Right hindlimb (tissue), 1 donor: ENCODE data around the gene HSD17B2.
"Not testable (repeated sequence)": the region's sequence is repeated elsewhere in the genome, so short reads cannot be mapped to it uniquely, and the experiment has no call there.

Experiments
- DNase-seq: peaks from one replicate; pipeline ENCODE4 v3.0.0-alpha.2; 2018

Gene HSD17B2, protein sequence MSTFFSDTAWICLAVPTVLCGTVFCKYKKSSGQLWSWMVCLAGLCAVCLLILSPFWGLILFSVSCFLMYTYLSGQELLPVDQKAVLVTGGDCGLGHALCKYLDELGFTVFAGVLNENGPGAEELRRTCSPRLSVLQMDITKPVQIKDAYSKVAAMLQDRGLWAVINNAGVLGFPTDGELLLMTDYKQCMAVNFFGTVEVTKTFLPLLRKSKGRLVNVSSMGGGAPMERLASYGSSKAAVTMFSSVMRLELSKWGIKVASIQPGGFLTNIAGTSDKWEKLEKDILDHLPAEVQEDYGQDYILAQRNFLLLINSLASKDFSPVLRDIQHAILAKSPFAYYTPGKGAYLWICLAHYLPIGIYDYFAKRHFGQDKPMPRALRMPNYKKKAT

DNA sequence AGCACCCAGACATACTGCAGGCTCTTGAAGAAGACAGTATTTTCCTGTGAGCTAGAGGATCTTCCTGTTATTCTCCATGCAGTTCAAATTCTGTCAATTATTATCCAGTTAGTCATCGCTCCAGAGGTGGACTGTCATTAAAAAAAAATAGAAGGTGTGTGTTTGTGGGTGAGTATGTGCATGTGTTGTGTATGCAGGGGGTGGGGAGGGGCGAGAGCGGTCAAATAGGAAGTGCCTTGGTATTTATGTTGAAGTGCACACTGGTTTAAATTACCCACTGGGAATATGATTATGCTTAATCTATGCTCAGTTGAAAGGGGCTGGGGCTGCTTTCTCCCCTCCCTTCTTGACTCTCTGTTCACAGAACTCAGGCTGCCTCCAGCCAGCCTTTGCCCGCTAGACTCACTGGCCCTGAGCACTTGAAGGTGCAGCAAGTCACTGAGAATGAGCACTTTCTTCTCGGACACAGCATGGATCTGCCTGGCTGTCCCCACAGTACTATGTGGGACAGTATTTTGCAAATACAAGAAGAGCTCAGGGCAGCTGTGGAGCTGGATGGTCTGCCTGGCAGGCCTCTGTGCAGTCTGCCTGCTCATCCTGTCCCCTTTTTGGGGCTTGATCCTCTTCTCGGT is at the start of gene HSD17B2:
TSS of gene HSD17B2 (plus strand) at position 273 of the 632 bp plus-strand sequence. CDS start at position 445, 172 bp downstream.
- no peak for DNase-seq

DNA sequence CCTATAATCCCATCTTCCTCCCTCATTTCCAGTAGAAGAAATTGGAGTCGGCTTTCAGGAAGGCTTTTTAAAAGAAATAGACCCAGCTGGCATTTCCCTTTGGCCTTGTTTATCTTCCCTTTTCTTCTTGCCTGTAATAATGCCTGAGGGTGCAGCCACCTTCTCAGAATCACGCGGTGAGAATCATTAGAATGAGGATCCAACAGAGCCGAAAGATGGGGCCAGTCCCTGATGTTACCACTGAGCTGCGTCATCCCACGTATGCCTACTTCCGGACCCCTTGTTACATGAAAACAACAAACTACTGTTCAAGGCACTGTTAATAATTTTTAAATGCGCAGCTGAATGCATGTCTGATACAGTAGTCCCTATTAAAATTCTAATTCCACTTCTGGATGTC is 47.9 kb upstream of the HSD17B2 start:
- DNase-seq: no peak

DNA sequence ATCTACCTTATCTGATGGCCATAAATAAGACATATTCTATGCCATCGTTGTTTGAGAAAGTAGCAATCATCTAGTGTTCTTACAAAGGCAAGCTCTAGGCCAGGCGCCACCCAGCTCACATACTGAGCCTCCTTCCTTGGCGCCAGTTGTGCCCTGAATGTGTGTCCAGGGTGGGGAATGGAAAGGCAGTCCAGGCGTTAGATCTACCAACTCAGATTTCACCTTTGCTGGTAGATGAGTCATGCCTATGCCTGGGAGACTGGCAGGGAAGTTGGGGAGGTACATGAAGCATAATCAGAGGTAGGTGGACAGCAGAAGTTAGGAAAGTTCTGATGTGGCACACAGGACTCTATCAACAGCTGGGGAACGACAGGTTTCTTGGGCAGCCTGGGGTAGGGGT is 47.3 kb upstream of the HSD17B2 start:
- no peak for DNase-seq

DNA sequence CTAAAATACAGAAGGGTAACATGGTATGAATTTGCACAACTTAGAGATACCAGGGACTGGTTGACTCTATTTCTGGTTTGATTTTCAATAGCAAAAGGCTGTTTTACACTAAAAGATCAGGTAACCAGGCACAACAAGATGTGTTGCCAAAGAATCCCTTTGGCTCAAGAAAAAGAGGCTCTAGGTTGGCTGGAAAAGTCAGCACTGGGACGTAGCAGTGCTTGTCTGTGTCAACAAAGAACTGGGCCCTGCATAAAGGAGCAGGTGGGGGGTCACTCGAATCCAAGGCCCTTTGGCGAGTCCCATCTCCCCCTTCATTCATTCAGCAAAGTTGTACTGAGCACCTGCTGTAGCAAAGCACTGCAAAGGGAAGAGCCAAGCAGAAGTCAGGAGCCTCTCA is 42.2 kb upstream of the HSD17B2 start:
- no peak for DNase-seq

DNA sequence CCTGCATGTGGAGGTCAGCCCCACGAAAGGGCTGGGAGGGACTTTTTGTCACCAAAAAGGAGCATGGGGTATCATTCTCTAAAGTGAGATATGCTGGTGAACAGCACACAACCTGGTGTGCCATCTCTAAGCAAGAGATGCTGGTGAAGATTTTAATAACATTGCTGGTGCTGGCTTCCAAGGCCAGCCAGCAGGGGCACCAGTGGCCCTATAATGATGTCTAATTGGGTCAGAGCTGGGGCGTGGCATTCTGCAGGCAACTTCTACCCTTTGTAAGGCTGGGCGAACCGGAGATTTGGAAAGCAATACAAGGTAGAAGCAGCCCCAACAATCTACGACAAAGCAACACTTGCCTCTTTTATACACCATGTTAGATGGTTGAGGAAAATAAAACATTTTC is 40.6 kb upstream of the HSD17B2 start:
- no peak for DNase-seq

DNA sequence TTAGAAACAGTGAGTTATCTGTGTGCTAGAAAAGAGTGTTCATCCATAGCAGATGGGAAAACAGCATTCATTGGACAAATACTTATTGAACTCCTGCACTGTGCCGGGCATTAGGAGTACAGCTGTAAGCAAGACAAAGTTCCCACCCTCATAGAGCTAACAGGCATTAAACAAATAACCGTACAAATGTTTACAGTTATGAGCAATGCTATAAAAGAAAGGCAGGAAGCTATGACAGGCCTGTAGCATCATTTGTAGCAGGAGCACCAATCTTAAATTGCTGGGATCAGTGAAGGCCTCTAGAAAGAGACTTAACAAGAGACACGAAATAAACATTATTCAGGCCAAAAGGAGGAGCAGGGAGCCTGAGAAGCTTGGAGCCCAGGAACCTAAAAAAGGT is 39.4 kb upstream of the HSD17B2 start:
- no peak for DNase-seq

DNA sequence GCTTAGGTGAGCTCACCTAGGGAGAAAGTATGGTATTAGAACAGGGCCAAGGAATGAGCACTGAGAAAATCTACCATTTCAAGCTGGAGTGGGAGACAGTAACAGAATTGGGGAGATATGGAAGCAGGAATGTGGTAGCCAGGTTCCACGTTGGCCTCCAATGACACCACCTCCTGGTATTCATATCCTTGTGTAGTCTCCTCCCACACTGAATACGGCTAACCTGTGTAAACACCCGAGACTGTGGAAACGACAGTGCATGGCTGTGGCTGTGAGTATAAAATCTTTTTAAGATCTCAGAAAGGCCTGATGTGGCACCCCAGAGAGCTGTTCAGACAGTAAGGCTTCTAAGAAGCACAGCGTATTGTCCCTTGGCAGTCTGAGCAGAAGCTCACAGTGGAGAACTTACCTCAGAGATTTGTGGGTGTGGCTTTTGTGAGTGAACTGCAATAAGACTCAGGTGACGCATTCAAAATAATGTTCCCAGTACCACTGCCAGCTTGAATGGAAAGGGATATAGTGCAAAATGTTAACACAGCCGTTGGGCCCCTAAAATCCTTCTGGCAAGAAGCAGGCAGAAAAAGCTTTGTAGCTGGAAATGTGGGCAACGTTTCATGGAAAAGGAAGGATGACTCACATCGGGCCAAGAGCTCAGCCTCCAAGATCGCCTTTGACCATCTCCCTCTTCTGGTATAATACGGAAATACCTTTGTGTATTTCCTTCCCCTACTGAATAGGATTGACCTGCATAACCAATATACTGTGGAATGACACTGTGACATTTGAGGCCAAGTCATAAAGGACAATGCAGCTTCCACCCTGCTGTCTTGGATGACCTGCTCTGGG is 38.2 kb upstream of the HSD17B2 start:
- DNase-seq: peak; percentile 48

DNA sequence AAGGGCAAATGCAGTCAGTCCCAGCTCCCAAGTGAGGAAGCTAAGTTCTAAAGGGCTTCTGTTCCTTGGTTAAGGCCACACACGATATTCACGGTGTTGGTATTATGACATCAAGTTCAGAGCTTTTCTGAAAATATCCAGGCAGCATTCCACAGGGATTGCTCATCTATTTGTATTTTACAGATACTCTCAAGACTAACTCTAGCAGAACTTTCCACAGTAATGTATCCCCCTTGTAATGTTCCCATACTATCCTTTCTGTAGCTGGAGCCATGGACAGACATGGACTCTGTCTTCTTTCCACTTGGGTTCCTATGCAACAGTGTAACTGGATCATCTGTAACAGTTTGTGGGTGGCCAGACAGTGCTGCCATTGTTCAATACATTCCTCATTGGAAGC is 37.3 kb upstream of the HSD17B2 start:
- DNase-seq: no peak

DNA sequence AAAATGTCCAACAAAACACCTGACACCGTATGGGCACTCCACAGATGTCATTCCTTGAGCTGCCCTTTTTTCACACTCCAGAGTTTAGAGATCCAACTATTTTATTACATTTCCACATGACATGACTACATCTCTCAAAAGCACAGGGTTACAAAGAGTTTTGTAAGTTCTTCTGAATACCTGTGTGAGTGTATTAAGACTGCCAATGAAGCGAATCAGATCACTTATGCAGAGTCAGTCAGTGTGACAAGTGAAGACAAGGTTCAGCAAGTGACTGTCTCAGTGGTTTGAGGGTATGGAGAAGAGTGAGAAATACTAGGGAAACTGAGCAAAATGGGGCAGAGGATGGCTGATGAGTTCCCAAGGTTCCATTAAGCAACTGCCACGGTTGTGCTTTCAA is 32.2 kb upstream of the HSD17B2 start:
- DNase-seq: no peak

DNA sequence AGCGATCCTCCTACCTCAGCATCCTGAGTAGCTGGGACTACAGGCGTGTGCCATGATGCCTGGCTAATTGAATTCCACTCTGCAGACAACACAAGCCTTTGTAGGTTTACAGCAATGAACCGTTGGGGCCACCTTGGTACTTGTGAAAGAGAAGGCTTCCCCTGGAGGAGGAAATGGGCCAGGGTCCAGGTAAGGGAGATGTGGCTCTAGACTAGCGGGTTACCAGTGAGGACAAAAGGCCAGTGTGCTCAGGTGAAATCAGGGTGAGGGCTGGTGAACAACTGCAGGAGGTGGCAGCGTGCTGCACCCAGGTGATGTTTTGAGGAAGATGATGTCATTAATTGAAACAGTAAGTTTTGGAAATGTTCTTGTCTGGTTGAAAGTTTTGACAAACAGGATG is 30.5 kb upstream of the HSD17B2 start:
- no peak for DNase-seq

DNA sequence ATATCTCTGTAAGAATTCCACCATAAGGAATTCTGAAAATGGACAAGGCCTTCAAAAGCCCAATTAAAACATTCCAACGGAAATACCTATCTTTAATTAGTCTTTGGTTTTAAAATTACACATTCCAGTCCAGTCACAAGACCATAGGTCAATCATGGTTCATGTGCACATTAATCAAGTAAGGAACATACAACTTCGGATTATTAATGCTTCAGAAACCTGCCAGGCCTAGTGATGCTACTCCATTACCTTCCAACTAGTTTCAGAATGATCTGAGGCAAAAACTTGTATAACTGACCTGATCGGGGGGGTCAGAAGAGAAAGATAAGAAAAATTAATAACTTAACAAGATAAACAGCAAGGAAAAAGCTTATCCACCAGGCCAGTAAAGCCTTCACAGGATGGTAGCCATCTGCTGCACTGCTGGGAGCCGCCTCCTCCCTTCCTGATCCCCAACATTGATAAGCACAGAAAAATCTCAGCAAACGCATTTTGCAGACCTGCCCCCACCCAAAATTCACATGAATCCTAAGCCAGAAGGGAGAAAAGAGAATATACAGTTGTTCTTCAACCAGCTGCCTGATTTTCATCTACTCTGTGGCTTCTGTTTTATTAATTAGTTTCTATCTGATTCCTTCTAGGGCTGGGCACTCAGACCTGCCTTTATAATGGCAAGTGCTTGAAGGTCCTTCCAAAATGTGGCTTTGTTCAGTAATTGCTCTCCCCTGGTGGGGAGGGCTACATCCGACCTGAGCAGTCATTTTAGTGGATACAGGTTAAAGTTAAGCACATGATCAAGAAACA is 29.8 kb upstream of the HSD17B2 start:
- no peak for DNase-seq

DNA sequence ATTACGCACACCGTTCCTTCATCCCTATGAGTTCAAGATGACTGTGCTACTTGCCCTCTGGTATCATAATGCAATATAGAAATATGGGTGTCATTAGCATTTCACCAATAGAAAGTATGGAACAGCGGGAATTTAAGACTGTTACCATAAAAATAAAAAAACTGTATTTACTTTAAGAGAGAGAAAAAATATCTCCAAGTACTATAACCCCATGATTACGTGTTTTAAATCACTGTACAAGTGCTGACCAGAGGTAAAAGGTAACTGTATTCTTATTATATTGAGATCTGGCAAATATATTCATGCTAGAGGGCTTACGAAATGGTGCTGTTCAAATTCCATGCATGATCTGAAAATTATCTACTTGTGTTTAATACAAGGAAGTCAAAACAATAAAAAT is 29.0 kb upstream of the HSD17B2 start:
- DNase-seq: no peak

DNA sequence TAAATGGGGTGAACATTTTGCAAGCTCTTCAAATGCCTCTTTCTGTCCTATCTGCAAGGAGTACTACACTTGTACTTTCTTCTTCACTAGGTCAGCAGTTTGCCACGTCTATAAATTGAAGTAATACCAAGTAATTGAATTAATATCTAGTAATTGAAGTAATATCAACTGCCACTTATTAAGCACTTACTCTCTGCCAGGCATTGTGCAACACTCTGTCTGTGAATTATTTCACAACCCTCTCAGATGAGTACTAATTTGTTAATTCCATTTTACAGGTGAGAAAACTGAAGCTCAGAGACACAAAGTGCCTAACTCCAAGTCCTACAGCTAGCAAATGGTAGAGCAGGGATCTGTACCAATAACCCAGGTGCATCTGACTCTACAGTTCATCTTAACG is 27.9 kb upstream of the HSD17B2 start:
- DNase-seq: no peak

DNA sequence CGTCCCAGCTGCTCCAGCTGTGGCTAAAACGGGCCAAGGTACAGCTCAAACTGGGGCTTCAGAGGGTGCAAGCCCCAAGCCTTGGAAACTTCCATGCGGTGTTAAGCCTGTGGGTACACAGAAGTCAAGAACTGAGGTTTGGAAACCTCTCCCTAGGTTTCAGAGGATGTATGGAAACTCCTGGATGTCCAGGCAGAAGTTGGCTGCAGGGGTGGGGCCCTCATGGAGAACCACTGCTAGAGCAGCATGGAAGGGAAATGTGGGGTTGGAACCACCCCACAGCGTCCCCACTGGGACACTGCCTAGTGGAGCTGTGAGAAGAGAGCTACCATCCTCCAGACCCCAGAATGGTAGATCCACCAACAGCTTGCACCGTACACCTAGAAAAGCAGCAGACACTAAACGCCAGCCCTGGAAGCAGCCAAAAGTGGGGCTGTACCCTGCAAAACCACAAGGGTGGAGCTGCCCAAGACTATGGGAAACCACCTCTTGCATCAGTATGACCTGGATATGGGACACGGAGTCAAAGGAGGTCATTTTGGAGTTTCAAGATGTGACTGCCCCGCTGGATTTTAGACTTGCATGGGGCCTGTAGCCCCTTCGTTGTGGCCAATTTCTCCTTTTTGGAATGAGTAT is 26.0 kb upstream of the HSD17B2 start:
- no peak for DNase-seq

DNA sequence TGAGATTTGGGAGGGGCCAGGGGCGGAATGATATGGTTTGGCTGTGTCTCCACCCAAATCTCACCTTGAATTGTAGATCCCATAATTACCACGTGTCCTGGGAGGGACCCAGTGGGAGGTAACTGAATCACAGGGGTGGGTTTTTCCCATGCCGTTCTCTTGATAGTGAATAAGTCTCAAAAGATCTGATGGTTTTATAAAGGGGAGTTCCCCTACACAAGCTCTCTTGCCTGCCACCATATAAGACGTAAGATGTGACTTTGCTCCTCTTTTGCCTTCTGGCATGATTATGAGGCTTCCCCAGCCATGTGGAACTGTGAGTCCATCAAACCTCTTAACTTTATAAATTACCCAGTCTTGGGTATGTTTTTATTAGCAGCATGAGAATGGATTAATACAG is 25.3 kb upstream of the HSD17B2 start:
- DNase-seq: not testable (repeated sequence)

DNA sequence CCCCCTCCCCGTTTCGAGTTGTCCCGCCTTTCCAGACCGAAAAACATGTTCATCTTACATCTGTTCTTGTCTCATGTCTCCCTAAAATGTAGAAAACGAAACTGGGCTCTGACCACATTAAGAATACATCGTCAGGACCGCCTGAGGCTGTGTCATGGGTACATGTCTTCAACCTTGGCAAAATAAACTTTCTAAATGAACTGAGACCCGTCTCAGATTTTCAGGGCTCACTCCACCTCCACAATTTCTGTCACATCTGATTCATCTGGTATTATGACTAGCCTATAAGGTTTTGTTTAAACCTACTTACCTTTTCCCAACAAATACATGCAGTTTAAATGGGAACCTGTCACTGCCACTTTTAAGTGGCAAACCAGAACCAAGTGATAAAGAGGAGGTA is 24.4 kb upstream of the HSD17B2 start:
- no peak for DNase-seq

DNA sequence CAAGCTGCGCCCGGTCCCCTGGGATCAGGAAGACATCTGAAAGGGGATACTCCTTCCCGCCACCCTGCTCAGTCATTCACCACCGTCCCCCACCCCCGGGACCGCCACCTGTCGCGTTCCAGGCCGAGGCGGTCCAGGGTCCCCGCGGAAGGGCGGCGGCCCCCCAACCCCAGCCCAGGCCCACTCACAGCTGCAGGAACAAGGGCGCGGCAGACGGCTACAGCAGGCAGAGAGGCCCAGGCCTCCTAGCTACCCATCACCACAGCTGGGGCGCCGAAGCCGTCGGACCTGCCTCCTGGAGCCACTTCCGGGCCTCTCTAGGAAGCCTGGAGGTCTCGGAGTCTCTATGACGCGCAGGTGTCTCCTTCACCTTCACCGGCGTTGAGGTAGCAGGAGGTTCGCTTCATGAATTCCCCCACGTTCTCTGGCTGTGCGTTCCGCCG is 23.8 kb upstream of the HSD17B2 start, which contains the start of gene SDR42E1:
TSS of gene SDR42E1 (minus strand) at position 272 of the 443 bp plus-strand sequence. CDS start 10,612 bp downstream, outside the sequence.
- DNase-seq: peak; percentile 31

DNA sequence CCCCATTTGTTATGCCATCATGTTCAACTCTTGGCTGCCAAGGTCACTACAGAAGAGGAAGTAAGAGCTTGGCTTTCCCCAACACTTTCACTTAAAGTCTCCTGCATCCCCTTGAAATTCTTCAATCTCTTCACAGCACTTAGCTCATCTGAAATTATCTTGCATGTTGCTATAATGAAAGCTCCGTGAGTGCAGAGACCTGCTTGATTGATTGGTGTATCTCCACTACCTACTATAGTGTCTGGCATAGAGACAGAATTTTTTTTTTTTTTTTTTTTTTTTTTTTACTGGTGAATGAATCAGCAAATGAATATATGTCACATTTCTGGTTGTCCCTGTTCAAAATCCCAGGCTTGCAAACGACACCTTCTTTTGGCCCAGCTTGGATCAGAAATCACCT is 21.9 kb upstream of the HSD17B2 start:
- no peak for DNase-seq

DNA sequence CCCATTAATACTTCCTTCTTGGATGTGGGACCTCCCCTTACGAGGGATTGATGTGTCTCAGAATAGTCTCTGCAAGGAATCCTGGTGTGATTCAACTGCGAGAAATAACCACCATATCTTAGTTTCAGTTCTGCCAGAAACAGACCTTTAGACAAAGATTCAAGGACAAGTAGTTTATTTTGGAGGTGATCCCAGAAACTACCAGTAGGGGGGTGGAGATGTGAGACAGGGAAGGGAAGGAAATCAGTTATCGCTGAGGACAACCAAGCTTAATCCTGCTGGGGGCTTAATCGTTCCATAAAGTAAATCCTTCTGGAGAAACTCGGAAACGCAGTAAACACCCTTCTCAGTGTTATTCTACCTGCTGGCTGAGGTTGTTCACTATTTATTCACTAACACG is 18.8 kb upstream of the HSD17B2 start:
- DNase-seq: no peak

DNA sequence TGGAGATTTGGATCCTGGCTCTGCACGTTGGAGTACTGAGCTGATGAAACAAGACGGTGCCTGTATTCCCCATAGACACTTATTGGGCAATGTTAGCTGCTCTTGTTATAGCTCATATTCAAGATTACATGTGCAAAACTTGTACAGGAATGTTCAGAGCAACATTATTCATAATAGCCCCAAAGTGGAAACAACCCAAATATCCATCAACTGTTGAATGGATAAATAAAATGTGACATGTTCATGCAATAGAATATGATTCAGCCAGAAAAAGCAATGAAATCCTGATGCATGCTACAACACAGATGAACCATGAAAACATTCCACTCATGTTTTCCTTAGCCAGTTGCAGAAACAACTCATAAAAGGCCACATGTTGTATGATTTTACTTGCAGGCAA is 18.1 kb upstream of the HSD17B2 start:
- no peak for DNase-seq

DNA sequence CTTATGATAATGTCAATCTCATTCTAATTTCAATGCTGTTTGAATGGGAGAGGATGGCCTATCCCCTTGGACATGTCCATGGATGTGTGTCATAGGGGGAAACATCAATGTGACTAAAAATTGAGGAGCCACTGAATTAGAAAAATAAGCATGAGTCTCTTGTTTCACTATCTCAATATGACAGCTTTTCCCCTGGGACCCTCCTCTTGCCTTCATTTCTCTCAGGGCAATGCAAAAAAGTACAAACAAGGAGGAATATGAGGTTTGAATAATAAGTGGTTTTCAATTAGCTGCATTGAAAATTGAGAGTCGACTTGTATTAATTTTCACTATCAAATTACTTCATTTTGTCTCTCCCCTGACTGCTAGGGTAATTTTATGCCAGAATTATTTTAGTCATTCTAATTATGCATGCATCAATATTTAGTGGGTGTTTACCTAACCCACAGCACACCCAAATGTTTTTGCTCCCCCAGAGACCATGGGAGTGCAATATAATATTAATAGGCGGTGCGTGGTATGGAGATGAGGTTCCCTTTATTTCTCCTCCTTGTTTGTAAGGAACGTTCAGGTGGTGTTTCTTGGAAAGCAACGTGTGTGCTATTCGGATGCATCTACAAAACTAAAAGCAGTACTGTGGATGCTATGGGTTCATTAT is 17.0 kb upstream of the HSD17B2 start:
- no peak for DNase-seq

DNA sequence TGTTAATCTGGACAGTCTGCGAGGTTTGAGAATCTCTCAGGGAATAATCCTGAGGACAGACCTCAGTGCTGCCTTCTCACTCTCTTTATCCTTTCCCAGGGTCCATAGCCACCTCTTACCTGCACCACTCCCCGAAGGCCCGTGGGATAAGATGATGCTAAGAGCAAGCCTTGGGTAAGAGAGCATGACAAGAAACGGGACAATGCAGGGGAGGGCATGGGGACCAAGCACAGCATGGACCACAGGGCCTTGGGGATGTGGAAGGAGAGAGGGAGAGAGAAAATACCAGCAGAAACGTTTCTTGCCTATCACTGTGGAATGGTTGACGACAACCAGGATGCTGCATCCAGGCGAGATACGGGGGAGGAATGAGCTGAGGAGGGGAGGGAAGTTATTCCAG is 15.5 kb upstream of the HSD17B2 start:
- DNase-seq: no peak
